Medulla oblongata (tissue), 1 donor: ENCODE measurements around the gene DDAH1.

Source experiments
- DNase-seq: peaks from one replicate; pipeline ENCODE4 v3.0.0-alpha.2; 2015; ENCODE audit errors: extremely low spot score

DDAH1 gene

DNA sequence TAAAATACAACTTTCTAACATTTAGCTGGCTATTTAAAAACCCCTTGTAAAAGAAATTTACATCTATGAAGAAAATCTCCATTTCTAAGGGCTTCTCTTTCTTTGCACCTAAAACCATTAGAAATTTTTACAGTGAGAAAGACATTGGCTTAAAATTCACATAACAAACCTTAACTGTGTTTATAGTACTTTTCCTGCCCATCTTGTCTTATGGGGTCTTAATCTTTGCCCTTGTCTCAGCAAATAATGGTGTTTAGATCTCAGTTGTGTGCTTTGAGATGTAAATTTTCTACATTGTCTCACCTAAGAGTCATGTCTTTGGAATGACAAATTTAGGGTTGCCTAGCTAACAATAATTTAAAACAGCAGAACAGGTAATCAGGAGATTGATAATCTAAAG lies 71.5 kb downstream of the DDAH1 start:
- no peak for DNase-seq

DNA sequence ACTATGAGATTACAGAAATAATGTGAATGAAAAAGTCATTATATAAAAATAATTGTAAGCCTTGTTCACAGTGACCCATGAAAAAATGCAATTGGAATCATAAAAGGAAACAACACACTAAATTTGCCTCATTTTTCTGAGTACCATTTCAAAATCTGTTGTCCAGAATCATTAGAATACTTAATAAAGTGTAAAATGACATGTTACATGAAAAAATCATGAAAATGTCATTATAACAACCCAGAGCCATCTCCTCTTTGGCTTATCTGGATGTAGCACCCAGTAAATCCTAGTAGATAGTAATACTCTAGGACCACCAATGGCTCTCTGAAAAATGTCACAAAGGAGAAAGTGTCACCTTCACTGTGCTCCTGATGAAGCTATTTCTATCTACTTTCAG lies 76.5 kb downstream of the DDAH1 start:
- DNase-seq: no peak

DNA sequence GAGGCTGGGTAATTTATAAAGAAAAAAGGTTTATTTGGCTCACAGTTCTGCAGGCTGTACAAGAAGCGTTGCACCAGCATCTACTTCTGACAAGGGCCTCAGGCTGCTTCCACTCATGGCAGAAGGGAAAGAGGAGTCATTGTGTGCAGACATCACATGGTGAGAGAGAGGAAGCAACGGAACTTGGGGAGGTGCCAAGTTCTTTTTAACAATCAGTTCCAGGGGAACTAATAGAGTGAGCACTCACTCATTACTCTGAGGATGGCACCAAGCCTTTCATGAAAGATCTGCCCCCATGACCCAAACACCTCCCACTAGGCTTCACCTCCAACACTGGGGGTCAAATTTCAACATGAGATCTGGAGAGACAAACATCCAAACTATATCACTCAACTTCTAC lies 77.2 kb downstream of the DDAH1 start:
- DNase-seq: no peak

DNA sequence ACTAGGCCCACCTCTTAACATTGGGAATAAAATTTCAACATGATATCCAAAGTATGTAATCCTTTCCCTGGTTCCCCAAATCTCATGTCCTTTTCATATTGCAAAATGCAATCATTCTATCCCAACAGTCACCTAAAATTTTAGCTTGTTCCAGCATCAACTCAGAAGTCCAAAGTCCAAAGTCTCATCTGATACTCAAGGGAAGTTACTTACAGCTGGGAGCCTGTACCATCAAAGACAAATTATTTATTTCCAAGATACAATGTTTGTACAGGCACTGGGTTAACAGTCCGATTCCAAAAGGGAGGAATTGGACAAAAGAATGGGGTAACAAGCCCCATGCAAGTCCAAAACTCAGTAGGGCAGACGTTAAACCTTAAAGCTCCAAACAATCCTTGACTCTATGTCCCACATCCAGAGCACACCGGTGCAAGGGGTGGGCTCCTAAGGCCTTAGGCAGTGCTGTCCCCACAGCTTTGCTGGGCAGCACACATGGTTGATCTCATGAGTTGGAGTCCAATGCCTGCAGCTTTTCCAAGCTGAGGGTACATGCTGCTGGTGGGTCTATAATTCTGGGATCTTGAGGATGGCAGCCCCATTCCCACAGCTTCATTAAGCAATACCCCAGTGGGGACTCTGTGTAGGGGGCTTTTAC lies 78.8 kb downstream of the DDAH1 start:
- no peak for DNase-seq

DNA sequence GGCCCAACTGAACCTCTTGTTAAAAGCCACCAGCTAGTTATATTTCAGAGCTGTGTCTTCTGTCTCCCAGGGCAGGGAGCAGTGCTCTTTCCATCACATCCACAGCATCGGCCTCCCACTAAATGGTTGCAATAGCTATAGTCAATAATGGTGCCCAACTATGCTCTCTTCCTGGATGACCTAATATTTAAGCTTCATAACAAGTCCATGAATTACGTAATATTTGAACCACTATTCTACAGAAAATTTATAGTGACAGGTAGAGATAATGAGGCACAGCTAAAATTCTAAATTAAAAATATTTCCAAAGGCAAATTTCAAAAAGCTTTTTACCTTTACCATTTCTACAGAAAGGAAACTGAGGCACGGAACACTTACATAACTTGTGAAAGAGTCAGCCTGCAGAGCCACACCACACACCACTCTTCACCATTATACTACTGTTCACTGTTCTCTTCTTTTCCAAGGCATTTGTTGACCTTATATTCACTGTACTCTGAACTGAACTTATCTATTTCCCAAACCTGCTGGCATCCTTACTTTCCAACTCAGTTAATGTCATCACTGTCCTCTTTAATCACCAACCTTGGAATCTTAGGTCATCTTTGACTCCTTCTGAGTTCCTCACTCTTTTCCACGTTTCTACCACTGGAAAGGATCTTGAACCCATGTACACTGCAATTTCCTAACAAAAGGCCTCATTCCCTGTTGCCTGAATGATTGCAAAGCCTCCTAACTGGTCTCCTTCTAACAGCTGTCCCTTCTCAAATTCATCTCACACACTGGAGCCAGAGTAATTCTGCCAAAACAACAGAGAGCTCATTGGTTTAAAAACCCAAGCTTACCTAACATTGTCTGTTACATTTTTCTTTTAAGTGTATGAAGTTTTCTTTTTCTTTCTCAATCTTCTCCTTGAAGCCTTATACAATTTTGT lies 85.5 kb downstream of the DDAH1 start:
- DNase-seq: no peak

DNA sequence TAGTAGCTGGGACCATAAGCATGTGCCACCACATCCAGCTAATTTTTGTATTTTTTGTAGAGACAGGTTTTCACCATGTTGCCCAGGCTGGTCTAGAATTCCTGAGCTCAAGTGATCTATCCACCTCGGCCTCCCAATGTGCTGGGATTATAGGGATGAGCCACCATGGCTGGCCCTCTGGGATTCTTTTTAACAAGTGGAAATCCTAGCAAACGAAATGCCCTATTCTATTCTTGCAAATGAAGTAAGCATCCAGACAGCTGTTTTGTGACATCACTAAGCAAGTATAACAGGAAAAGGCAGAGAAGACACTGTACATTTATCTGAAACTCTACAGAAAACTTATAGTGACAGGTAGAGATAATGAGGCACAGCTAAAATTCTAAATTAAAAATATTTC lies 86.4 kb downstream of the DDAH1 start:
- DNase-seq: no peak

DNA sequence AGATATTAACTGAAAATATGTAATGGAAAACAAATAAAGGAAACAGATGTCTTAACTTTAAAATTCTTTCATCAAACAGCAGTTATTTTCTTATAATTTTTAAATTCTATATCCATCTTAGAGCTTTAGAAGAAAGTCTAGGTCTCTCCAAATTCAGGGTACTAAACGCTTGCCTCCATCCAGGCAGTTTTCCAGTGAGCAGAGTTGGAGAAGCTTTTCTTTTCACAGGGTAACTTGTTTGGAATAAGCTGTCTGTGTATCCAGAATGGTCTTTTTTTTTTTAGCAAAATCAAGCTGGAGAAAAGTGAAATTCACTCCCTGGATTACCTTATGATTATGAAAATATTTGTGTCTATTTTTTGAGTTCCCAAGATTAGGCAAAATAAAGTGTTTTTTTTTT lies 88.6 kb downstream of the DDAH1 start:
- DNase-seq: peak; percentile 64

DNA sequence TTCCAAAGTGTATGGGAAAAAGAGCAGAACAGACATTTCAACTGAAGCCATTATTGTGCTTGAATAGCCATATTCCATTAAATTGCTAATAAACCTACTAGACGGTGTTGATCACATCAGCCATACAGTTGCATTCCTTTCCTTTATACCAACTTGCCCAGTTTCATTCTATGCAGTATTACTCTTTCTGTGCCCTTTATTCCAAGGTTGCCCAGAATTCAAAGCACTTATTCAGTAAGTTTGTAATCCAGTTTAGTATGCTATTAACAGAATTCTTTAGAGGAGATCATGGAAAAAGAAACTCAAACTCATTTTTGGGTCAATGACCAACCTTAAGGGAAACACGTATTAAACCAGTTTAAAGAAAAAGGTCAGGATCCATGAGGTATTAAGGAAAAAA lies 89.5 kb downstream of the DDAH1 start:
- DNase-seq: no peak

DNA sequence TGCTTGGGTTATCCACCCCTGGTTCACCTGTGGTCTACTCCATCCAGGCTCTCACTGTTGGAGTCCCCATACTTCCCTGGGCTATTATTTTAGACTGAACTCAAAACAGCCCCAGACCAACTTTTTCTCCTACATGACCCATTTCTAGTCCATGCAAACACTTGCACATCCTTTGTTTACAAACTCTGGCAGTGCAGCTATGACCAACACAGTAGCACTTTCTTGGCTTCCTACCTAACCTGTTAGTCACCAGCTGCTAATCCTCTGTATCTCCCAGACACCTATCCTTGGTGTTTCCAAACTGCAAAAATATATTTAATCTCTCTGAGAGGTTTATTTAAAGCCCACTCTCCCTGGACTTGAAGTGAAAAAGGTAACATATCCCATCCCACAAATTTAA lies 90.8 kb downstream of the DDAH1 start:
- DNase-seq: no peak

DNA sequence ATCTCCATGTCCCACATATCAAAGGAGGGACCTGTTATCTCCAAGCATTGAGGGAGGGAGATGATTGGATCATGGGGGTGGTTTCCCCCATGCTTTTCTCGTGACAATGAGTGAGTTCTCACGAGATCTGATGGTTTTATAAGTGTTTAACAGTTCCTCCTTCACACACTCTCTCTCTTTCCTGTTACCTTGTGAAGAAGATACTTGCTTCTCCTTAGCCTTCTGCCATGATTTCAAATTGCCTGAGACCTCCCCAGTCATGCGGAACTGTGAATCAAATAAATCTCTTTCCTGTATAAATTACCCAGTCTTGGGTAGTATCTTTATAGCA lies 91.6 kb downstream of the DDAH1 start:
- DNase-seq: no peak

DNA sequence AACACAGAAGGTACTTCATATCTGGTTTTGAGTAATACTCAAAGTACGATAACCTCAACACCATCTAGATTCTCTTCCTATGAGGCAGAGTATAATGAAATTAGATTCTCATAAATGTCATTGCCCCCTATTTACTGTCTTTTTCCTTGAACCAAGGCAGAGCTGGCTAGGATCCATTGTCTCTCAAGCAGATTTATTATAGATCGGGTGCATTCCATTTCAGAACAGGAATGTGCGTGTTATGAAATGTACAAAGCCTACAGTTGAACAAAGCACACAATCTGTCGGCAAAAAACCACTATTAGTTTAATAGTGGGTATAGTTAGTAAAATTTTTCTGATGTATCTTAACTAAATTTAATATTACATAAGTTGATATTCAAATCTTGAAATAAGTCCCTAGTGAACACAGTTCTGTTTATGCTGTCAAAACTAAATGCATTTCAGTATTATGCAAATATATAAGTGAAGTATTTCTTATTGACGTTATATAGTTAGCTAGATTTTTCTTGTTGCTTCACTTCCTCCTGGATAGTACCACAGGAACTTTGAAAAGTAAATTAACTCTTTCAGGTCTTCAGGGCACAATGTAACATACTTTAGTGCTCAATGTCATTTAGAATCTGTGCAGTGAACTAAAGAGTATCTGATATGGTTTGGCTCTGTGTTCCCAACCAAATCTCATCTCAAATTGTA lies 92.1 kb downstream of the DDAH1 start:
- DNase-seq: no peak

DNA sequence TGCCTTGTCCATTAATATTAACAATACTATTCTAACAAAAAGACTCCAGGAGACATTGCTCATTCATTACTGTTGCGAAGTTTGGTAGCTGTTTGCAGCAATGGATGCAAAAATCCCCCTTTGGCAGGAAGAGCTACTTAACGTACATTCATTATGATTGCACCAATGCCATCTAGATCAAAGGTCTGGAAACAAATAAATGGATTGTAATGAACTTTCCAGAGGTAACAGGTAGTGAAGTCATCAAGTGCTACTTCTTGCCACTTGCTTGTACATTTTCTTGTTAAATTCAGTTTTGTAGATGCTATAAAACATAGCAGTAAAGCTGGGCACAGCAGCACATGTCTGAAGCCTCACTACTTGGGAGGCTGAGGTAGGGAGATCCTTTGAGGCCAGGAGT lies 93.9 kb downstream of the DDAH1 start:
- DNase-seq: no peak

DNA sequence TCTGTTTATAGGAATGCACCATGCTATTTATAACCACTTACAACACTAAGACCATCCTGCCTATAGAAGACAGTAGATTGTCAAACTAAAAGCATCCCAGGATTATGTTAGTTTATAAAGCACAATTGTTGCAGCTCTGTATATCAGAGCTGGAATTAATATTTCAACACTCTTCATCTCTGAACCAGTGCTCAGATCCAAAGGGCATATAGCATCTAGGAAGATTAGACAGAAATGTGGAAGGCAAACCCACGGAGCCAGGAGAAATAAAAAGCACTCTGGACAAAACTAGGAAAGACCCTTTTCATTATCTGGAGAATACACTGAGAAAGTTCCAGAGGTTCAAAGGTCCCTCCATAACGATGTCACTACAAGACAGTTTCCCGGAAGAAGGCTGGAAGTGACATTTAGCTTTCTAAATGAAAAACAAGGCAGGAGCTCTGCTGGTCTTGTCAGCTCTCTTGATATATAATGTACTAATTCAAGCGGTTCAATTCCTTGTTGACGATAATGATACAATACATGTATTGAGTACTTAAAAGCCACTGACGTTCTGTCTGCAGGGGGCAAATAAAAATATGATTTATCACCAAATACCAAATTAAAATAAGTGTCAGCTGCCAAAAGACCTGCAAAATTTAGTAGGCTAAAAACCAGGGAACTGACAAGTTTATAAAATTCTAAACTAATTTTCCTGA lies 96.7 kb downstream of the DDAH1 start:
- DNase-seq: no peak

DNA sequence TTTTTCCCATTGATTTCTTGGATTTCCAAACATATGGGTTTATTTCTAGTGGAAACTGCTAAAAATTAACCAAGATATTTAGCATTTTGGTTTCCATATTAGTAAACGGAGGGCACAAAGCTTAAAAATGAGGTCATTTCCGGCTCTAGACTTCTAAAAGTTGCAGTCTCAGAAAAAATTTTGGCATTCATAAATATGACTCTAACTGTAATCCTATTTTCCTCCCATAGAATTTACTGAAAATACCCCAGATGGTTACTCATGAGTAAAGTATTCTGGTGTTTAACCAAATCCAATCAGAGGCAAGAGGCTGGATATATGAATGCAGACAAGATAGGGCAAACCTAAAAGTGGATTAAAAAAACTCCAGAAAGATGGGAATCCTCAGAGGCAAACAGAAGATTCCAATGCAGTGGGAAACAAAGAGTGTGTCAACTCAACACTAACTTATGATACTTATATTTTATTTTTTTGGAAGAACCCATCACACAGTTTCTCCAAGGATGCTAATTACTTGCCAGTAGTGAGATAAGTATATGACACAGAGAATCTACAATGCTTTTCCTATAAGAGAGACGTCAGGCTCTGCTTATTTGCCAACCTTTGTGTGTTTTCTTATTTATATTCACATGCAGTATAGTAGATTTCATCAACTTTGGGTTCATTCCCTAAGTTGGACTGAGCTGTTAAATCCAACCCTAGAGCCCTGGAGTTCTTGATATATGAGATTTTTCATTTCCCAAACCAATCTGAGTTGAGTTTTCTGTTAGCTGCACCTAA lies 98.4 kb downstream of the DDAH1 start:
- no peak for DNase-seq

DNA sequence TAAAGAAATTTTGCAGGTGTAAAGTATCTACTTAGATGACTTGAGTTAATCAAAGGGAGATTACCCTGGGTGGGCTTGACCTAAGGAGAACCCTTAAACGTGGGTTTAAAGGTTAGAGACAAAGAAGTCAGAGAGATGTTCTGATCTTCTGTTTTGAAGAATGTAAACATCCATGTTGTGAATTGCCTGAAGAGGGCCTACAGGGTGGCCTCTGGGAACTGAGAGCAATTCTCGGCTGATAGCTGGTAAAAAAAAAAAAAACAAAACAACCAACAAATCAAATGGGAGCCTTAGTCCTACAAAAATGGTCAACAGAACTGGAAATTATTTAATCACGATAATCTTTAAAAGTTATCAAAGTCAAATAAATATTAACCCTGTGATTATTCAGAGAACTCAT lies 99.1 kb downstream of the DDAH1 start:
- DNase-seq: no peak

DNA sequence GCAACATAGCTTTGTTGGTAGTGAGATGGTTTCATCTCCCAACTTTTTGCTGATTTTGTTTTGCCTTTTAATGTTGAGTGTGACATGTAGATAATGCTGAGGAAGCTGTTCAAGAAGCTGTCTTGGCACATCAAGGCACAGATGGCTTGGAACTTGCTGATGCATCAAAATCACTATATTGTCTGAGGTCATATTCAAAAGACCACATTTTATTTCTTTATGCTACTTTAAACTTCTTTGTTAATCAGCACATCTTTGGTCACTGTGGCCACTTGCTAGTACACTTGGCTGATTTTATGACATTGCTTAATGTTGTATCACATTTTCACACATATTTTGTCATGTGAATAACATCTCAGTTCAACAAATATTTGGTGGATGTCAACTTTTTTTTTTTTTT lies 101.4 kb downstream of the DDAH1 start:
- no peak for DNase-seq

DNA sequence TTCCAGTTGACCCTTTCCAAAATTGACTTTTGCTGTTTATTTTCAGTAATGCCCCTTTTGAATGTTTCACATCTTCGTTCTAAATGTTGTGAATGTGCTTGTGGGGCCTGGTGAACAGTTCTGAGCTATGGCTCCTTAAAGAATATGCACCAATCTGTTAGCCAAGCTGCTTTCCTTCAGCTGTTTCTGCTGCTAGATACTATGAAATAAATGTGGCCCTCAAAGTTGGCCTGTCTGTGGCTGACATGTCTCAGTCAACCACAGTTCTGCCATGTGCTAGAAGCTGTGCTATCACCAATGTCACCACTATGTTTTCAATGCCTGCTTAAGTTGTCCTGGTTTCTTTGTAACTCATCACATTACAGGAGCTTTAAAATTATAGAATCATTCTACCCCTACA lies 101.9 kb downstream of the DDAH1 start:
- no peak for DNase-seq

DNA sequence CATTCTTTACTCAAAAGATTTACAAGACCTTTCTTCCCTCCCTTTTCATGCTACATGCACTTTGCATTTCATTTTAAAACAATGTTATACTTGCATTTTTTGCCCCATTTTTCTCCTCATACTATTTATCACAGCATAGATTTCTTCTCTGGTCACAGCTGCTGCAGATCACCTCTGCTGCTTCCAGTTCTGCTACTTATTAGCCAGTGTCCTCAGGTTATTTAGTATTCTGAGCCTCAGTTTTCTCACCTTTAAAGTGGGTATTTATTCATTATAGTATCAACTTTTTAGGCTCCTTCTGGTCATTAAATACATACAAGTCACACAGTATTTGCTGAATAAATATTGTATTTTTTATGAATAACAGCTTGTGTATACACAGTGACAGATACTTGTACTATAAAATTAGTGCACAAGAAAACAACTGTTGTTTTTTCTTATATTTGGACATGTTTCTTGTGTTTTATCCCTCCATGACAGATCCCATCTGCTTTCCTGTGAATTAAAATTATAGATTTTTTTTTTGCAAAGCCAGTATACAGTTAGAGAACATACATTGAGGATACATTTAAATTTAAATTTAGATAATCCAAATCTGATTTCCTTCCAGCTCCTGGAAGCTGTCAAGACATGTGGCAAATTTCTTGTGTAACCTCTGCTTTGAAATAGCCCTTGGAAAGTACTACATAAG lies 103.2 kb downstream of the DDAH1 start:
- no peak for DNase-seq

DNA sequence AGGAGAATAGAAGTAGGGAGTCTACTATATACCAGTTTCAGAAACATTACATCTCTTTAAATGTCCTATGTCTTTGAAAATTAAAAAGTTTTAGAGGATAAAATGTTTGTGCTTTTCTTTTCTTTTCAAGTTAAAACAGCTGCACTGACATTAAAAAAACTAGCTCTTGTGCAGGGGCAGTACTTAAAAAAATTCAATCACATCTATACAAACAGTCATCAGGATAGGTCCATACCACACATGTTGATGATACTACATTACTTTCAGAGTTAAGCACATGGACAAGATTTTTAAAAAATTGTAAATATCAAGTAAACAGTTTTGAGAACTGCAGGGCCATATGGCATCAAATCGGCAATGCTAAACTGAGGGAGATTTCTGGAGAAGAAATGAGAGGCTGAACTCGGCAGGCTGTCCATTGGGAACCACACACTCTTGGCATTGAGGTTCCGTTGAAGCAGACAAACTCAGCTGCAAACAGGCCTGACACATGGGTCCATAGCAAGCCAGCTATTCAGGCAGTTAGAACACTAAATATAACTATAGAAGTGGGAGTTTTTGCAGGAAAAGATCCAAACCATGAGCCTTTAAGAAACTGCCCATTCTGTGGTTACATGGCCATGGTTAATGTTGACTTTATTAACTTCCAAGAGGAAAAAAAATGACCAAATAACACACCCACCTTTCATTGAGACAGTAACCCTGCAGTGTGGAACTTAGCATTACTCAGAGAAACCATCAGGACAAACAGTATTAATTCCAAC lies 104.0 kb downstream of the DDAH1 start:
- no peak for DNase-seq
